ENCODE measurements around the gene DTNBP1. TPM values are rescaled to one million over a fixed set of nuclear protein-coding genes. Genes with fewer than 3 reads are reported as not detected.
A peak's percentile ranks its signal among the peaks of the same experiment; 100 is the strongest.

The DTNBP1 gene
- total RNA-seq, 2 donors from 2014 or later: 9.0 to 14.1 TPM

GRCh38 chr6:15665237-15665636 lies 2.4 kb upstream of the DTNBP1 start:
- peaks cover 3% of the 10 kb centered on the region for H3K4me1 ChIP-seq (replicated peaks)
- H3K4me3 ChIP-seq: no peak overlapping the region
- no peaks in the 10 kb centered on the region for H3K36me3 ChIP-seq
- H3K27ac ChIP-seq: no peak overlapping the region
- H3K9me3 ChIP-seq: no peaks in the 10 kb centered on the region
- no peak for DNase-seq (ENCODE audit: low spot score)
- H3K27me3 ChIP-seq (replicated peaks; ENCODE audit: insufficient read depth): no peaks in the 10 kb centered on the region
- TF ChIP-seq POLR2AphosphoS5 (IDR thresholded peaks at IDR 0.05) (no peak), POLR2A (IDR thresholded peaks at IDR 0.05) (no peak)
- TF ChIP-seq, protein P1, sequence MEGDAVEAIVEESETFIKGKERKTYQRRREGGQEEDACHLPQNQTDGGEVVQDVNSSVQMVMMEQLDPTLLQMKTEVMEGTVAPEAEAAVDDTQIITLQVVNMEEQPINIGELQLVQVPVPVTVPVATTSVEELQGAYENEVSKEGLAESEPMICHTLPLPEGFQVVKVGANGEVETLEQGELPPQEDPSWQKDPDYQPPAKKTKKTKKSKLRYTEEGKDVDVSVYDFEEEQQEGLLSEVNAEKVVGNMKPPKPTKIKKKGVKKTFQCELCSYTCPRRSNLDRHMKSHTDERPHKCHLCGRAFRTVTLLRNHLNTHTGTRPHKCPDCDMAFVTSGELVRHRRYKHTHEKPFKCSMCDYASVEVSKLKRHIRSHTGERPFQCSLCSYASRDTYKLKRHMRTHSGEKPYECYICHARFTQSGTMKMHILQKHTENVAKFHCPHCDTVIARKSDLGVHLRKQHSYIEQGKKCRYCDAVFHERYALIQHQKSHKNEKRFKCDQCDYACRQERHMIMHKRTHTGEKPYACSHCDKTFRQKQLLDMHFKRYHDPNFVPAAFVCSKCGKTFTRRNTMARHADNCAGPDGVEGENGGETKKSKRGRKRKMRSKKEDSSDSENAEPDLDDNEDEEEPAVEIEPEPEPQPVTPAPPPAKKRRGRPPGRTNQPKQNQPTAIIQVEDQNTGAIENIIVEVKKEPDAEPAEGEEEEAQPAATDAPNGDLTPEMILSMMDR (IDR thresholded peaks at IDR 0.05): no peak
- intact Hi-C loops (cut with DNase I): no loop called here

DNA sequence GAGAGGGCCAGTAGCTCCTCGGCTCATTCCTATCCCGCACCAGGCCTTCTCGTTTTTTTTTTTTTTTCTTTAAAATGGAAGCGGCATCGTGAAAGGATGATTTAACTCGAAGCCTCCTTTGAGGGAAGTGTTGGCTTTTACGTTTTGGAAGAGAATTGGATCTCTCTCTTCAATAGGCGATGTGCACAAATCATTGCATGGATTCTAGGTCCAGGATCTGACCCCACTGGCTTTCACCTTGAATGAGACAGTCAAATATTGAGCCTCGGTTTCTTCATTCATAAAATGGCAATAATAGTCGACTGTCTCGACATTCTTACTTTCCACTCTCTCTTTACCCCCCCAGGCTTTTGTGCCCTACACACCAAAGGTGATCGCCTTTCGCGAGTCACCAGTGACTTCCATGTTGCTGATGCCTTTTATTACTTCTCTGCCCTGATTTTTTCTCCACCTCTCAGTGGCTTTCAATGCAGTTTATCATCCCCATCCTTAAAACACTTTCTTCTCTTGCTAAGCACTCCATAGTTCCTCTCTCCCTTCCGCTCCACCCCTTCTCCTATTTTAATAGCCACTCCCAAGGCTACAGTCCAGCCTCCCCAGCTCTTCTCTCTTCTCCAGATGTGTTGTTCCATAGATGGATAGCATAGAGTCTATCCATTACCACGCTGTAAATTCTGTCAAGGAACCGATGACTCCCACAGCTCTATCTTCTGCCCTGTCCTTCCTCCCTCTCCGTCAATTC lies 473 bp upstream of the DTNBP1 start:
- Histone ChIP-seq H3K27me3 (replicated peaks; ENCODE audit: insufficient read depth) (no peaks in the 10 kb centered on the region), H3K4me1 (replicated peaks) (peaks cover 3% of the 10 kb centered on the region), H3K27ac (no peak overlapping the region), H3K9me3 (no peaks in the 10 kb centered on the region), H3K36me3 (no peaks in the 10 kb centered on the region), H3K4me3 (peak overlapping the region; percentile 85 to 98)
- intact Hi-C loops (cut with DNase I): no loop called here
- no peak for DNase-seq (ENCODE audit: low spot score)
- 45% methylated on average over 18 of the region's 18 CpGs for WGBS
- no peak for TF ChIP-seq POLR2A (IDR thresholded peaks at IDR 0.05)
- TF ChIP-seq POLR2AphosphoS5 (IDR thresholded peaks at IDR 0.05): no peak
- TF ChIP-seq, protein P1 (IDR thresholded peaks at IDR 0.05): no peak

DNA sequence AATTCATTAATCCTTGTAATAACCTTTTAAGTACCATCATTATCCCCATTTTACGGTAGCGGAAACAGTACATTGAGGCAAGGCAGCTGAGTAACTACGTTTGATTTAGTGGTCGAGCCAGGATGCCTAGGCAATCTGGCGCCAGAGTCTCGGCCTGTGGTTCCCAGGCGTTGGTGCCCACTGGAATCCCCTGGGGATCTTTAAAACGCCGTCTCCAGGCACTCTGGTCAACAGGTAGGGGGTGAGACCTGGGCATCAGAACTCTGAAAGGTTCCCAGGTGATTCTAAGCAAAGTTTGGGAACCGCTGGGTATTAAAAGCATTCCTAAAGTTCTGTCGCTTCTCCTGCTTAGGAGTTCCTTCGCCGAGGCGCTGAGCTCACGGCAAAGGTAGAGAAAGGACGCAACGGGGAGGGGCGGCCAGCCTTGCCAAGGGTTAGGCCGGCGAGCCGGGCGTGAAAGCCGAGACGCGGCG lies 939 bp downstream of the DTNBP1 start:
- H3K4me1 ChIP-seq (replicated peaks): peaks cover 3% of the 10 kb centered on the region
- no peaks in the 10 kb centered on the region for H3K9me3 ChIP-seq
- intact Hi-C loops (cut with DNase I): no loop called here
- H3K36me3 ChIP-seq: no peaks in the 10 kb centered on the region
- TF ChIP-seq, protein P1 (IDR thresholded peaks at IDR 0.05): no peak
- TF ChIP-seq POLR2AphosphoS5 (IDR thresholded peaks at IDR 0.05): no peak
- TF ChIP-seq POLR2A (IDR thresholded peaks at IDR 0.05): no peak
- no peaks in the 10 kb centered on the region for H3K27me3 ChIP-seq (replicated peaks; ENCODE audit: insufficient read depth)
- peak overlapping the region; percentile 85 to 98 for H3K4me3 ChIP-seq
- no peak for DNase-seq (ENCODE audit: low spot score)
- 9% methylated on average over 25 of the region's 26 CpGs for WGBS
- H3K27ac ChIP-seq: peak overlapping the region; percentile 83 to 86

DNA sequence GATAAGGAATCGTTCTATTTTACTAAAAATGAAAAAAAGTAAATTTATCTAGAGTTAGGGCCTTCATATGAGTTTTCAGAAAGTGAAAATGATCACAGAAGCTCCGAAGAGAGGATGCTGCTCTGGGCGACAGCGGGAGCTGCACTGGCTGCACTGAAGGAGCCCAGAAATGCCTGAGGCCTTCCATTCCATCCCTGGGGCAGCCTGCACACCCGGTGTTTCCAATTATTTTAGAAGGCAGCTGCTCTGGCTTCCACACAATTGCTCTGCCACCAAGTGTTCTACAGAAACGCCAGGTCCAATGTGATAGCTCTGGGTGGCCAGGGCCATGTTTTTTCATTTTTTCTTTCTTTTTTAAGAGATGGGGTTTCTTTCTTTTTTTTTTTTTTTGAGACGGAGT lies 3.6 kb downstream of the DTNBP1 start:
- 89% methylated on average over 7 of the region's 7 CpGs for WGBS

More for the DNA sequence above, 3.6 kb downstream of the DTNBP1 start:
- no peaks in the 10 kb centered on the region for H3K27me3 ChIP-seq (replicated peaks; ENCODE audit: insufficient read depth)
- peaks cover 3% of the 10 kb centered on the region for H3K4me1 ChIP-seq (replicated peaks)
- H3K27ac ChIP-seq: no peak overlapping the region
- no peak overlapping the region for H3K4me3 ChIP-seq
- no peaks in the 10 kb centered on the region for H3K9me3 ChIP-seq
- no peaks in the 10 kb centered on the region for H3K36me3 ChIP-seq
- TF ChIP-seq POLR2AphosphoS5 (IDR thresholded peaks at IDR 0.05) (no peak), POLR2A (IDR thresholded peaks at IDR 0.05) (no peak)
- TF ChIP-seq, protein P1 (IDR thresholded peaks at IDR 0.05): no peak
- intact Hi-C loops (cut with DNase I): no loop called here
- DNase-seq (ENCODE audit: low spot score): no peak

Measured in prostate gland (tissue), 2 donors.